Fibroblast of gingiva (primary cell): ENCODE measurements around the gene KRTAP10-11.
"Not testable (repeated sequence)": the region's sequence is repeated elsewhere in the genome, so short reads cannot be mapped to it uniquely, and the experiment has no call there.

ENCODE experiments used
- DNase-seq: peaks from one replicate; pipeline ENCODE4 v3.0.0-alpha.2; 2011; ENCODE audit warnings: low read depth

Gene KRTAP10-11

DNA sequence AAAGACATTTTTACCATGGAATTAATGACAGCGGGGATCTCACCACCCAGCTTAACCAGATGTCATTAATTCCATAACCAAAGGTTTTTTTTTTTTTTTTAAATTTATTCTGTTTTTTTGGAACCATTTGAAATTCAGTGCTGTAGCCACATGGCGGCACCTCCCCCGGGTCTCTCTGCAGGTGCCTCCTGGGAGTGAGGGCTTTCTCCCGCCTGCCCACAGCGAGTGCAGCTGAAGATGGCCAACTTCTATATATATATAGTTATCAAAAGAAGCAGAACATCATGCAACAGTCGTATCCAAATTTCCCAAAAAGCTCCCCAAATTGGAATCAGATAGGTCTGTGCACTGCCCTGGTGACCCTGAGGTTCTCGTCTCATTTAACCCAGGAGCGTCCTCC is 30.7 kb upstream of the KRTAP10-11 start:
- DNase-seq: no peak

DNA sequence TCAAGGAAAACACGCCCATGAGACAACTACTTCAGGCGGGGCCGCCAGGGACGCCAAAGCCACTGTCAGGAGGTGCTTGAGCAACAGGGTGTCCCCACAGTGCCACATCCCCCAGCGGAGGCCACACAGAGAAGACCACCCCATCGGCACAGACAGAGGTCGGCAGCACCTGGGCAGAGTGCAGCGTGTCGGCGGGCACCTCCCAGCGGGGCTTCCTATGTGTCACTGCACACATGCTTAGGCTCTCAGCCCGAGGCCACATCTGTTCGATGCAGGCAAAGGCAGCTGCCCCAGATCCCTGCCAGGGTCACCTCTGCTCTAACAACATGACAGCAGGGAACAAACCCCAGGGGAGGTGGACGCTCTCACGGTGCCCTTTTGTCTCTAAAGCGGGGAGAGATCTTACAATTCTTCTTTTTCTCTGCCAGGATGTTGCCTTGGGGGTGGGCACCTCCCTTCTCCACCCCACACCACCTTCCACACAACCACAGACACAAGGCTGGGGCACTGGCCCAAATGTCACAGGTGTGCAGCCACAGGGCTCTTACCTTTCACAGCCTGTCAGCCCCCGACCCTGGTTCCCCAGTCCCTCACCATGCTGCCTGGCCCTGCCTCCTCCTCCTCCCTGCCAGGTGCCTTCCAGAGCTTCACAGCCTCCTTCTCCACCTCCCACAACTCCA is 30.2 kb upstream of the KRTAP10-11 start:
- DNase-seq: no peak

- no peak for DNase-seq
Measured at GRCh38 chr21:44616591-44616926, 29.7 kb upstream of the KRTAP10-11 start.

- DNase-seq: no peak
Measured at GRCh38 chr21:44617071-44617501, 29.1 kb upstream of the KRTAP10-11 start.

- no peak for DNase-seq
Measured at GRCh38 chr21:44618504-44618903, 27.7 kb upstream of the KRTAP10-11 start.

DNA sequence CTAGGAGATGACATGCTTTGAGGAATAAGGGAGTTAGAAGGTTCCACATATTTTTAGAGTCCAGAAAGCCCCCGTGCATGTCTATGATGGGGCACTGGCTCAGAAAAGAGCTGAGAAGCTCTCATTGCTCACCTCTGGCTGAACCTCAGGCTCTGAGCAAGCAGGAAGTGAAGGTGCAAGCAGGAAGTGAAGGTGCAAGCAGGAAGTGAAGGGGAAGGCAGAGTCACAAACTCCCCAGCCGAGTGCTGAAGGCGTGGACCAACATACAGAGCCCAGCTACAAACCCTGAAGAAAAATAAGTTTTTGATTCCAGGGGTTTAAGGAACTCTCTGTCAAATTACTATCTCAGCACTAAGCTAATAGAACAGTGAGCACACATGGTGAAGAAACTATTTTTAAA is 27.3 kb upstream of the KRTAP10-11 start:
- no peak for DNase-seq

DNA sequence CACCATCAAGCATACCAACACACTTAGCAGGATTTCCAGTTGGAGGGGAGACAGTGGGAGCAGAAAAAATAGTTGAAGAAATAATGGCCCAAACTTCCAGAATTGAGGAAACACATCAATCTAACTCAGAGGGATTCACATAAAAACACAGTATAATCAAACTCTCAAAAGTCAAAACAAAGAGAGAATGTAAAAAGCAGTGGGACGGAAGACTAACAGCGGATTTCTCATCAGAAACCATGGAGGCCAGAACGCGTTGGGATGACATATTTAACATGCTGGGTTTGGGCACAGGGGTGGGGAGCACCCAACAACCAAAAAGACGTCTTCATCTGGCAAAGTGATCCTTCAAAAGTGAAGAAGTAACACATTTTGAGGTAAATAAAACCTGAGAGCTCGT is 26.3 kb upstream of the KRTAP10-11 start:
- no peak for DNase-seq

DNA sequence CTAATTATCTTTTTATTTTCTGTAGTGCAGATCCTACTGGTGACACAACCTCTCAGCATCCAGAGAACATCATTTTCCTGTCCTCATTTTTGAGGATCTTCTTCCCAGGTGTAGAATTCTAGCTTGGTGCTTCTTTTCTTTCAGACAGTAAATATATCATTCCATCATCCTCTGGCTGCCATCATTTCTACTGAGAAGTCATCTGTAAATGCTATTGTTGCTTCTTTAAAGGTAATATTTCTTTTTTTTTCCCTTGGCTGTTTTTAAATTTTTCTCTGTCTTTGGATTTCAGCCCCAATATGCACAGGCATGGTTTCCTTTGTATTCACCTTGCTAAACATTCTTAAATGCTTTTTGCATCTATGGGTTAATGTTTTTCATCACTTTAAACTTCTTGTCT is 22.6 kb upstream of the KRTAP10-11 start:
- DNase-seq: no peak

GRCh38 chr21:44625756-44626155 is 20.5 kb upstream of the KRTAP10-11 start:
- no peak for DNase-seq

DNA sequence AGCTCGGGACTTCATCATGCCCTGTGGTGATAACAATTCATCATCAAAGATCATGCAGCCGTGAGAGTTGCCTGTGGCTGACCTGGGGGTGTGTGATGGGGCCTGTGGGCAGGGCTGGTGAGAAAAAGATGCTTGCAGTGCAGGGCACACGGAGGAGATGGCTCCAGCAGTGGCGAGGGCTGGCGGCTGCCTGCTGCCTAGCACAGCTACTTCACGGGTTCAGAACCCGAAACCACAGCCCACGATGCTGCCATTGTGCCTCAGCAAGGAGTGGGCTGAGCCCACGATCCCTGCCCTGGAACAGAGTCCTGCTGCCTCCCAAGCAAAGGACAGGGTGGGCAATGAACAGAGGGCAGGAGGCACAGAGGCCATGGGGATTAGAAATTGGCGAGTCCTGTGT is 20.0 kb upstream of the KRTAP10-11 start:
- DNase-seq: no peak

DNA sequence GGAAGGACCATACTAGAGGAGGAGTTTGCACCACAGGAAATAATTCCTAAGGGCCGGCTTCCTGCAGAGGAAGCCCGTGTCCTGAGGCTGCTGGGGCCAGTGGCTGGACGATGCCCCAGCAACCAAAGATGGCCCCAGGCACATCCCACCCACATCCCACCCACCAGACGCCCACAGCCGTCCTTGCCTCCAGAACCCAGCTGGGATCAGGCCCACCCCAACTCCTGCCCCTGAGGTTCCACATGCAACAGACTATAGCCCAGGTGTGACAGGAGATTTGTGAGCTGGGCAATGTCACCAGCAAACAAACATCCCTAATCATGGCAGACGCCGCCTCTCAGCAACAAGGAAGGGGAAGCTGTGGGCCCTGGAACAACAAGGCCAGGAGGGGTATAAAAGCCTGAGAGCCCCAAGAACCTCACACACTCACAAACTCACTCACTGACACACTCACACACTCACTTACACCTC is 19.5 kb upstream of the KRTAP10-11 start, which contains the start of gene KRTAP10-9:
TSS of gene KRTAP10-9 (plus strand) at position 421 of the 471 bp plus-strand sequence. CDS start 79 bp downstream, outside the sequence.
- DNase-seq: no peak

DNA sequence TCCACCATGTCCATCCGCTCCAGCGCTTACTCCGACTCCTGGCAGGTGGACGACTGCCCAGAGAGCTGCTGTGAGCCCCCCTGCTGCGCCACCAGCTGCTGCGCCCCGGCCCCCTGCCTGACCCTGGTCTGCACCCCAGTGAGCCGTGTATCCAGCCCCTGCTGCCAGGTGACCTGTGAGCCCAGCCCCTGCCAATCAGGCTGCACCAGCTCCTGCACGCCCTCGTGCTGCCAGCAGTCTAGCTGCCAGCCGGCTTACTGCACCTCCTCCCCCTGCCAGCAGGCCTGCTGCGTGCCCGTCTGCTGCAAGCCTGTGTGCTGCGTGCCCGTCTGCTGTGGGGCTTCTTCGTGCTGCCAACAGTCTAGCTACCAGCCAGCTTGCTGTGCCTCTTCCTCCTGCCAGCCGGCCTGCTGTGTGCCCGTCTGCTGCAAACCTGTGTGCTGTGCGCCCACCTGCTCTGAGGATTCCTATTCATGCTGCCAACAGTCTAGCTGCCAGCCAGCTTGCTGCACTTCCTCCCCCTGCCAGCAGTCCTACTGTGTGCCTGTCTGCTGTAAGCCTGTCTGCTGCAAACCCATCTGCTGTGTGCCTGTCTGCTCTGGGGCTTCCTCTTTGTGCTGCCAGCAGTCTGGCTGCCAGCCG is 18.9 kb upstream of the KRTAP10-11 start:
- not testable (repeated sequence) for DNase-seq

GRCh38 chr21:44627831-44628233 is 18.4 kb upstream of the KRTAP10-11 start:
- not testable (repeated sequence) for DNase-seq

DNA sequence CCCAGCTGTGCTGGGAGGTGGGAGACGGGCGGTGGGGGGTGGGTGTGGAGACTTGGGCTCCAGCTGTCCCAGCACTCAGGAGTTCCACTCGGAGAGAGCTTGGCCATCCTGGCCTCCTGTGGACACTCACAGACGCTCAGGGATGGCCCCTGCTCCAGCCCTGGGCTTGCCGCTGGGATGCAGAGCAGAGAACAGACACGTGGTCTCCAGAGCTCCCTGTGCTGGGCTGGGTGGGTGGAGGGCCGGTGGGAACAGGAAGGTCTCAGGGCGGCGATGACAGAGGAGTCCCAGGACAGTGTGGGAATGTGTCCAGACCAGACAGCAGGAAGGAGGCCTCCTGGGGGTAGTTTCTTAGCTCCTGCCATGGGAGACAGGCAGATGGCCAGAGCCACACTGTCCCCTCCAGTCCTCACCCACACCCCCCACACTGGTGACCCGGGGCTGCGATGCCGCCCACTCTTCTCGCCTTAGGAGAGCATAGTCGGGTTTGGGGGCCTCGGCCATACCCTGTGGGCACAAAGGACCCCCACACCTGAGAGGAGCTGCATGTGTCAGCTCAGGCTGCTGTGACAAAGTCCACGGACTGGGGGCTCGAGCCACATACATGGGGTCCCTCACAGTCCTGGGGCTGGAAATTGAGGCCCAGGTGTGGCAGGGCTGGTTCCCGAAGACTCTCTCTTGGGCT is 17.4 kb upstream of the KRTAP10-11 start:
- no peak for DNase-seq

DNA sequence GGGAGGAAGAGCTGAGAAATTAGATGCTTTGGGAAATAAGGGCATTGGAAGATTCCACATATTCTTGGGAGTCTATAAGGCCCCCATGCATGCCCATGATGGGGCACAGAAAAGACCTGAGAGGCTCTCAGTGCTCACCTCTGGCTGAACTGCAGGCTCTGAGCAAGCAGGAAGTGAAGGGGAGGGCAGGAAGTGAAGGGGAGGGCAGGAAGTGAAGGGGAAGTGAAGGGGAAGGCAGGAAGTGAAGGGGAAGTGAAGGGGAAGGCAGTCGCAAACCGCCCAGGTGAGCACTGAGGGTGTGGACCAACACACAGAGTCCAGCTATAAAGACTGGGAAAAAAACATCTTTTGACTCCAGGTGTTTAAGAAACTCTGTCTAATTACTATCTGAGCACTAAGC is 15.8 kb upstream of the KRTAP10-11 start:
- DNase-seq: no peak

GRCh38 chr21:44632067-44632466 is 14.1 kb upstream of the KRTAP10-11 start:
- no peak for DNase-seq

DNA sequence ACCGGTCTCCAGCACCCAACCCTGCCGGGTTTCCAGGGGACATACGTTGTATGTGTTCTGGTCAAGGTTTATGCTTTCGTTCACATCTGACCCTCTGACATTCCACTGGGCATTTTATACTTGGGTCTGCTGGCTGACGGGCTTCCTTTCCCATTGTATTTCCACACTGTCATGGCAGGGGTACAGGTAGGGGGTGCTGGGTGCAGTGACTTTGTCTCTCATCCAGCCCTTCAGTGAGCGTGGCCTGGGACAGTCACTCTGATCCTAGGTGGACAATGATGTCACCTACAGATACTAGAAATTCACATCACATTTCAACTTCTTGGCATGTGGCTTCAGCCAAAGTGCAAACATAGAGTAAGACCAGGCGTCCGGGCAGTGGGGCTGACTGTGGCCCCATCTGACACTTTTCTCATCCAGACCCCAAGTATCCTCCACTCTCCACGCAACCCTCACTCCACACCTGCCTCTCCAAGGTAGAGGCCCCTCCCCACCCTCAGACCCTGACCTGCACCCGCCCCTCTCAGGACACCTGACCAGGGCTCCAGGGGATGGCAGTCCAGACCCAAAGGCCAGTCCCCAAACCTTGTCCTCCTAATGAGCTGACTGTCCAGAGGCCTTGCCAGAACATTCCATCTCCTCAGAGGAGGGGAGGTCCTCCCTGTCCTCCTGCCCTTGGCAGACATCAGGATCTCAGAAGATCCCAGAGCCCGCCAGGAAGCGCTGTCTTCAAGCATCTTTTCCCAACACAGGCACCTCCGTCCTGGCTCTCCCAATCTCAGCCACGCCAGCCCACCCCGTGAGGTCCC is 9.8 kb upstream of the KRTAP10-11 start:
- no peak for DNase-seq

GRCh38 chr21:44637018-44637850 is 9.0 kb upstream of the KRTAP10-11 start, which contains the start of gene KRTAP10-10:
Gene KRTAP10-10 (plus strand): TSS chr21:44637356. CDS start chr21:44637418, 62 bp downstream.
- no peak for DNase-seq

GRCh38 chr21:44637851-44638348 is 8.3 kb upstream of the KRTAP10-11 start:
- not testable (repeated sequence) for DNase-seq

DNA sequence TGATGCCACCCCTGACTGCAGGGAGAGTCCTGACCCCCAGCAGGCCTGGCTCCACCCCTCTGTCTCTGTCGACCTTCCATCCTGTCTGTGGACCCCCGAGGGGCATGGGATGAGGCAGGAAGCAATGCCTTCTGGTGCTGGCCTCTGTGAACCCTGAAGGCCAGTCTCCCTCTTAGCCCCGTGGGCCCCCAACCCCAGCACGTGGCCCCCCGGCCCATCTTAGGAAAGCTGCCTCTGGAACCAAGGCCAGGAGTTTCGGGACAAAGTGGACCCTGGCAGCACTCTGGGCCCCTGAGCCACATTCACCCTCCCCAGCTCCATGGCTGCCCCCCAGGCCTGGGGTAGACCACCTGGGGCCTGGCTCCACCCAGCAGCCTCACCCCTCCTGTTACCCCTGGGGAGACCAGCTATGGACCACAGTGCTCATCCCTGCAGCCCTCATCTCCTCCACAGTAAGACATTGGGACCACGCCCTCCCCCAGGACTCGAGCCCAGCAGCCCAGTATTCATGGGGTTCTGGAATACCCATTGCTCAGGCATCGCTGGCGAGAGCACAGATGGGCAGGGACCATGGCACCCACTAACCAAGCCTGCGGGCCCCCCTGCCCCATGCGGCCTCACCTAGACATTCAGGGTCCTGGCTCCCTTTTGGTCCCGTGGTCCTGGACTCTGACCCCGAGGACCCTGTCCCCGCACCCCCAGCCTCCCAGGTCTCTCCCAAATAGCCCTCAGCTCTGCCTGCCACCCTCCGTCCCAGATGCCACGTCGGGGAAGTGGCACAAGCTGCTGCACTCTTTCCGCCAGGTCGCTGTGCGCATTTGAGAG is 7.5 kb upstream of the KRTAP10-11 start:
- DNase-seq: not testable (repeated sequence)
